Small intestine (tissue), 7 donors: ENCODE results near the gene GARNL3. TPM values are rescaled to one million over a fixed set of nuclear protein-coding genes. Genes with fewer than 3 reads are reported as not detected.

Experiments
- DNase-seq, 2 donors: peaks; one replicate each; pipeline versions ENCODE4 v3.0.0 to v3.0.0-alpha.2; 2013
- FAIRE-seq: peaks from 2 replicates; lab custom pipeline; 2012; peaks lifted over from hg19 to GRCh38; lab: Jason Lieb, UNC
- H3K27ac ChIP-seq, 3 donors: one replicate each; pipeline ENCODE4 v1.5.1; 2013; ENCODE audit warnings: low read length in 2 of 3, mild to moderate bottlenecking in 2 of 3, control low read depth in 1 of 3, inconsistent platforms in 1 of 3, low read depth in 1 of 3, moderate library complexity in 1 of 3
- H3K27me3 ChIP-seq, 3 donors: one replicate each; pipeline ENCODE4 v1.6.1; 2013; ENCODE audit warnings: low read length in 3 of 3, inconsistent platforms in 1 of 3; ENCODE audit not compliant: control insufficient read depth in 3 of 3, insufficient read depth in 3 of 3
- H3K36me3 ChIP-seq, 3 donors: one replicate each; pipeline ENCODE4 v1.6.1; 2013; ENCODE audit warnings: low read length in 3 of 3, inconsistent platforms in 1 of 3, low read depth in 1 of 3, mild to moderate bottlenecking in 1 of 3, moderate library complexity in 1 of 3; ENCODE audit not compliant: control insufficient read depth in 3 of 3, insufficient read depth in 2 of 3
- H3K4me1 ChIP-seq, 3 donors: one replicate each; pipeline ENCODE4 v1.6.1; 2013; ENCODE audit warnings: low read length in 2 of 3, inconsistent platforms in 1 of 3, low read depth in 1 of 3, mild to moderate bottlenecking in 1 of 3, moderate library complexity in 1 of 3; ENCODE audit not compliant: control insufficient read depth in 3 of 3, insufficient read depth in 2 of 3
- H3K4me3 ChIP-seq, 3 donors: one replicate each; pipeline ENCODE4 v1.5.1; 2013; ENCODE audit warnings: low read length in 3 of 3, control low read depth in 1 of 3, inconsistent platforms in 1 of 3, low read depth in 1 of 3, mild to moderate bottlenecking in 1 of 3, moderate library complexity in 1 of 3
- H3K9me3 ChIP-seq, 2 donors: one replicate each; pipeline ENCODE4 v1.6.1; 2013; ENCODE audit warnings: low read depth in 1 of 2, low read length in 1 of 2; ENCODE audit not compliant: control insufficient read depth in 2 of 2, insufficient read depth in 1 of 2
- WGBS, 3 donors: extraction: QIAGEN DNeasy Blood & Tissue Kit; methylation state at CpG; one replicate each; pipeline ENCODE4 v1.1.7; 2013; 5-methylcytosine and 5-hydroxymethylcytosine counted together
- polyA plus RNA-seq, 4 donors: library from polyadenylated mRNA; stranded (reverse) in 3 of 4; unstranded in 1 of 4; fragments of 200-250 nt in 3 of 4; fragments of 120-200 nt in 1 of 4; gene quantifications; one replicate each; pipeline versions ENCODE4 v1.2.1 to v1.2.3, GENCODE V29; 2013
- donor health status: healthy with polysubstance abuse.
- donor health status: control.
- donor health status: control.
- donor health status: Bipolar disorder and iron deficiency.
- donor health status: healthy.

GARNL3 gene
- polyA plus RNA-seq, 4 donors, result 1.6 to 11.3 (median 3.5) TPM

- FAIRE-seq (no peak), DNase-seq (no peak)
- H3K4me1 ChIP-seq, result peaks cover 0 to 10% (median 6%) of the 10 kb centered on the region in 3 donors
- 86 to 90% (median 90%) methylated on average over 4 of the region's 4 CpGs for WGBS, 3 donors
- H3K27me3 ChIP-seq, result no peaks in the 10 kb centered on the region
- H3K9me3 ChIP-seq, result no peaks in the 10 kb centered on the region
- H3K27ac ChIP-seq, result no peak overlapping the region
- peaks cover 0 to 14% (median 0%) of the 10 kb centered on the region in 3 donors for H3K36me3 ChIP-seq
- H3K4me3 ChIP-seq, result no peak overlapping the region
Observed at GRCh38 chr9:127229691-127230417, 34.7 kb upstream of the GARNL3 start.

GRCh38 chr9:127231666-127232065 lies 32.9 kb upstream of the GARNL3 start:
- DNase-seq, result no peak
- WGBS, 3 donors, result 93 to 95% (median 93%) methylated on average over 3 of the region's 3 CpGs
- peaks cover 0 to 7% (median 0%) of the 10 kb centered on the region in 3 donors for H3K36me3 ChIP-seq

GRCh38 chr9:127232833-127233549 lies 31.6 kb upstream of the GARNL3 start:
- 81 to 93% (median 89%) methylated on average over 4 of the region's 4 CpGs for WGBS, 3 donors
- DNase-seq (no peak), FAIRE-seq (no peak)
- no peak overlapping the region for H3K4me3 ChIP-seq
- no peaks in the 10 kb centered on the region for H3K27me3 ChIP-seq
- H3K27ac ChIP-seq, result no peak overlapping the region
- peaks cover 0 to 12% (median 0%) of the 10 kb centered on the region in 3 donors for H3K36me3 ChIP-seq
- H3K9me3 ChIP-seq, result no peaks in the 10 kb centered on the region
- H3K4me1 ChIP-seq, result no peaks in the 10 kb centered on the region

More at GRCh38 chr9:127231666-127232065, 32.9 kb upstream of the GARNL3 start:
- Histone ChIP-seq H3K27me3 (no peaks in the 10 kb centered on the region), H3K9me3 (no peaks in the 10 kb centered on the region), H3K27ac (no peak overlapping the region), H3K4me1 (peaks cover 0 to 2% (median under 1%) of the 10 kb centered on the region in 3 donors), H3K4me3 (no peak overlapping the region)
- no peak for FAIRE-seq

DNA sequence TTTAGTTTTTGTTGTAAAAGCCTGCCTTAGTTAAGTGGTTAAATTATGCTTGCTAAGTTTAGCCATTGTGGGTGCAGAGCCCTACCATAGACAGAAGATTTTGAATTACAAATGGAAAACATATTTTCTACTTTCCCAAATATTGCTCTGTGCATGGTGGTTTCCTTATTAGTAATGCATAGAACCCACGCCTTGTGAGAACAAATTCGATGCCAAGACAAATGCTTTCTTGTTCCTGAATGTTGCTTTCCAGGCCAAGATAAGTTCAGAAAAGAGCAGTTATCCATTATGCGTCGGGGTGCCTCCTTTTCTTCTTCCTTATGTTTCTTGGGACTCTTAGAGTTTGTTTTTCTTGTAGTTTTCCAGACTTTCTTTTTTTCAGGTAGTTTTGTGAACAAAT lies 31.0 kb upstream of the GARNL3 start:
- DNase-seq (no peak), FAIRE-seq (no peak)
- Histone ChIP-seq H3K36me3 (peaks cover 0 to 14% (median 0%) of the 10 kb centered on the region in 3 donors), H3K4me1 (no peaks in the 10 kb centered on the region), H3K9me3 (no peaks in the 10 kb centered on the region), H3K27me3 (no peaks in the 10 kb centered on the region), H3K27ac (no peak overlapping the region), H3K4me3 (no peak overlapping the region)
- WGBS, 3 donors, result 60 to 83% (median 82%) methylated on average over 4 of the region's 4 CpGs

DNA sequence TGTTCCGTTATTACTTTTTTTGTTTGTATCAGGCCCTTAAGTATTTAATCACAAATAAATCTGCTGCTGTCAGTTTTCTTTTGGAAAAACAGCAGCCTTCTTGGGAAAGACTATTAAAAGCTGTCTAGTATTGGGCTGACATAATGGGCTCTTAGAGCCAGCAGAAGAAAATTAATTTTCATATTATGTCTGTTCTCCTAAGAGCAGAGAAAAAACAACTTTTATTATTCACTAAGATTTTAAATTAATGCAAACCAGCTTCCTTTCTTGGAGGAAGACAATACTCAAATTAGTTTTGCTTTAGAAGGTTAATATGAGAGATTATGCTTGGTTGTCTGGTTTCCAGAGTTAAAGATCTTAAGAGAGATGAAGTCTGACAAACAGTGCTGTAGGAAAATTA lies 30.6 kb upstream of the GARNL3 start:
- Histone ChIP-seq H3K27ac (no peak overlapping the region), H3K4me3 (no peak overlapping the region), H3K9me3 (no peaks in the 10 kb centered on the region), H3K4me1 (no peaks in the 10 kb centered on the region), H3K36me3 (peaks cover 0 to 14% (median 0%) of the 10 kb centered on the region in 3 donors), H3K27me3 (no peaks in the 10 kb centered on the region)
- FAIRE-seq (no peak), DNase-seq (no peak)
- WGBS, 3 donors, result 65 to 90% (median 84%) methylated on average over 1 of the region's 1 CpG

GRCh38 chr9:127237801-127238200 lies 26.8 kb upstream of the GARNL3 start:
- Histone ChIP-seq H3K4me1 (no peaks in the 10 kb centered on the region), H3K27ac (no peak overlapping the region), H3K36me3 (peaks cover 0 to 11% (median 0%) of the 10 kb centered on the region in 3 donors), H3K4me3 (no peak overlapping the region), H3K27me3 (no peaks in the 10 kb centered on the region), H3K9me3 (no peaks in the 10 kb centered on the region)
- whole genome bisulfite sequencing, 3 donors, result 90 to 92% (median 90%) methylated on average over 4 of the region's 4 CpGs
- no peak for DNase-seq
- FAIRE-seq, result no peak

GRCh38 chr9:127241354-127241753 lies 23.2 kb upstream of the GARNL3 start:
- Histone ChIP-seq H3K27ac (no peak overlapping the region), H3K4me3 (no peak overlapping the region), H3K4me1 (peaks cover 0 to 6% (median 3%) of the 10 kb centered on the region in 3 donors), H3K36me3 (peaks cover 0 to 11% (median 0%) of the 10 kb centered on the region in 3 donors), H3K9me3 (no peaks in the 10 kb centered on the region), H3K27me3 (no peaks in the 10 kb centered on the region)
- FAIRE-seq (no peak), DNase-seq (no peak)
- WGBS, 3 donors, result 56 to 88% (median 80%) methylated on average over 2 of the region's 2 CpGs
